Neuronal stem cell (in vitro differentiated cells): ENCODE data around the gene OR6B1.

ENCODE experiments used
- DNase-seq: peaks from one replicate; pipeline ENCODE4 v3.0.0-alpha.2; 2013; ENCODE audit warnings: low spot score
- H2AFZ ChIP-seq: one replicate; pipeline ENCODE4 v1.6.1; 2013; ENCODE audit warnings: mild to moderate bottlenecking, low read length, inconsistent platforms
- H2AK5ac ChIP-seq: 2 replicates; pipeline ENCODE4 v1.6.1; 2013; ENCODE audit warnings: low read depth, mild to moderate bottlenecking, inconsistent platforms, low read length, moderate library complexity, mixed read lengths
- H2BK120ac ChIP-seq: 2 replicates; pipeline ENCODE4 v1.6.1; 2013; ENCODE audit warnings: low read depth, mild to moderate bottlenecking, inconsistent platforms, low read length, moderate library complexity, mixed read lengths
- H2BK12ac ChIP-seq: one replicate; pipeline ENCODE4 v1.6.1; 2013; ENCODE audit warnings: low read length, inconsistent platforms
- H2BK15ac ChIP-seq: 2 replicates; pipeline ENCODE4 v1.6.1; 2013; ENCODE audit warnings: mild to moderate bottlenecking, low read length, inconsistent platforms, mixed read lengths
- H2BK5ac ChIP-seq: one replicate; pipeline ENCODE4 v1.6.1; 2013; ENCODE audit warnings: inconsistent platforms, mild to moderate bottlenecking, low read length, moderate library complexity
- H3K14ac ChIP-seq: one replicate; pipeline ENCODE4 v1.6.1; 2013; ENCODE audit warnings: low read length, inconsistent platforms
- H3K18ac ChIP-seq: 2 replicates; pipeline ENCODE4 v1.6.1; 2013; ENCODE audit warnings: low read length, inconsistent platforms
- H3K23ac ChIP-seq: 2 replicates; pipeline ENCODE4 v1.6.1; 2013; ENCODE audit warnings: low read depth, mild to moderate bottlenecking, mixed read lengths, low read length, inconsistent platforms; ENCODE audit not compliant: poor library complexity
- H3K27ac ChIP-seq: replicated peaks from 3 replicates; pipeline ENCODE4 v1.5.1; 2013; ENCODE audit warnings: low read length, inconsistent platforms
- H3K27me3 ChIP-seq, 3 experiments: 2 replicates each; pipeline ENCODE4 v1.6.1; 2013; ENCODE audit warnings: low read length in 3 of 3, mild to moderate bottlenecking in 2 of 3, inconsistent platforms in 1 of 3, low read depth in 1 of 3, mixed read lengths in 1 of 3, moderate library complexity in 1 of 3; ENCODE audit not compliant: control insufficient read depth in 3 of 3, insufficient read depth in 3 of 3
- H3K36me3 ChIP-seq, 2 donors: replicated peaks in 1 of 2; 2 replicates each; pipeline ENCODE4 v1.6.1; 2013; ENCODE audit warnings: low read length in 2 of 2; ENCODE audit not compliant: control insufficient read depth in 2 of 2, insufficient read depth in 2 of 2
- H3K4ac ChIP-seq: 2 replicates; pipeline ENCODE4 v1.6.1; 2013; ENCODE audit warnings: inconsistent platforms, mild to moderate bottlenecking, low read length, moderate library complexity
- H3K4me1 ChIP-seq, 2 donors: 1 replicate in 1 of 2; 2 replicates in 1 of 2; pipeline ENCODE4 v1.6.1; 2013; ENCODE audit warnings: low read length in 2 of 2, low read depth in 1 of 2; ENCODE audit not compliant: control insufficient read depth in 2 of 2, insufficient read depth in 1 of 2
- H3K4me2 ChIP-seq: one replicate; pipeline ENCODE4 v1.6.1; 2013; ENCODE audit warnings: mild to moderate bottlenecking, low read length, inconsistent platforms; ENCODE audit not compliant: insufficient read depth, poor library complexity, severe bottlenecking
- H3K4me3 ChIP-seq, 2 donors: 2 replicates each; pipeline ENCODE4 v1.5.1; 2013; ENCODE audit warnings: low read length in 2 of 2, mild to moderate bottlenecking in 2 of 2, inconsistent platforms in 1 of 2, moderate library complexity in 1 of 2
- H3K79me1 ChIP-seq: one replicate; pipeline ENCODE4 v1.6.1; 2013; ENCODE audit warnings: low read depth, mild to moderate bottlenecking, inconsistent platforms, low read length, moderate library complexity
- H3K9ac ChIP-seq: one replicate; pipeline ENCODE4 v1.6.1; 2013; ENCODE audit warnings: mild to moderate bottlenecking, low read depth, low read length, inconsistent platforms; ENCODE audit not compliant: poor library complexity
- H3K9me3 ChIP-seq, 2 donors: replicated peaks in 1 of 2; 2 replicates each; pipeline versions ENCODE3 to v1.6.1; 2013; ENCODE audit warnings: low read length in 2 of 2, mild to moderate bottlenecking in 2 of 2, inconsistent platforms in 1 of 2, low read depth in 1 of 2, mixed read lengths in 1 of 2, moderate library complexity in 1 of 2; ENCODE audit not compliant: control insufficient read depth in 2 of 2, insufficient read depth in 1 of 2
- H4K8ac ChIP-seq: one replicate; pipeline ENCODE4 v1.6.1; 2013; ENCODE audit warnings: low read depth, mild to moderate bottlenecking, inconsistent platforms, low read length, moderate library complexity
- H4K91ac ChIP-seq: one replicate; pipeline ENCODE4 v1.6.1; 2013; ENCODE audit warnings: low read length, low read depth, mild to moderate bottlenecking, inconsistent platforms; ENCODE audit not compliant: poor library complexity
- whole genome bisulfite sequencing, 2 donors: extraction: QIAGEN DNeasy Blood & Tissue Kit; methylation state at CpG; one replicate each; pipeline ENCODE4 v1.1.7; 2013; ENCODE audit warnings: missing lambda C conversion rate in 2 of 2, mixed read lengths in 1 of 2; ENCODE audit not compliant: insufficient read length in 2 of 2, insufficient replicate concordance in 1 of 2; ENCODE audit errors: extremely low coverage in 2 of 2; 5-methylcytosine and 5-hydroxymethylcytosine counted together

The OR6B1 gene

DNA sequence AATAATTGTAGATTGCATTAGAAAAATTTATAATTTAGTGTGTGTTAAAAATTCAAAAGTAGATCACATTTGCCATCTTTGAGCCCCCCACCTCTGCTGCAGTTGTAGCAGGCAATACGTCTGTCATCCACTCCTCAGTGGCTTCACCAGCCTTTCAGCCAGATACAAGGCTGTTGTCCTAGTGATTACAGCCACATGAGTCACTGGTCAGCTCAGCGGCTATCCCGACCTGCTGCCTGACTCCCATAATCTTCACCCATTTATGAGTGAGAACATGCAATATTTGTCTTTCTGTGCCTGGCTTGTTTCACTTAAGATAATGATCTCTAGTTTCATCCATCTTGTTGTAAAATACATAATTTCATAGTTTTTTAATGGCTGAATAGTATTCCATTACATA, 57.8 kb downstream of the OR6B1 start:
- H3K4me2 ChIP-seq, result no peak overlapping the region
- H3K79me1 ChIP-seq, result no peaks in the 10 kb centered on the region
- H3K14ac ChIP-seq, result no peak overlapping the region
- H2AFZ ChIP-seq, result no peak overlapping the region
- H2AK5ac ChIP-seq, result no peak overlapping the region
- no peak overlapping the region for H2BK120ac ChIP-seq
- no peaks in the 10 kb centered on the region for H3K9me3 ChIP-seq
- H2BK15ac ChIP-seq, result no peak overlapping the region
- no peak overlapping the region for H4K91ac ChIP-seq
- no peak for DNase-seq
- no peaks in the 10 kb centered on the region for H3K36me3 ChIP-seq
- H3K27me3 ChIP-seq, result no peaks in the 10 kb centered on the region
- no CpG with 5 or more reads among the region's 3 CpGs for WGBS, 2 donors
- H3K4ac ChIP-seq, result no peak overlapping the region
- no peak overlapping the region for H3K4me3 ChIP-seq
- no peak overlapping the region for H3K18ac ChIP-seq
- no peak overlapping the region for H3K9ac ChIP-seq
- no peaks in the 10 kb centered on the region for H3K4me1 ChIP-seq
- H3K23ac ChIP-seq, result no peak overlapping the region
- no peak overlapping the region for H4K8ac ChIP-seq
- H3K27ac ChIP-seq, result no peak overlapping the region
- H2BK5ac ChIP-seq, result no peak overlapping the region
- H2BK12ac ChIP-seq, result no peak overlapping the region
